ENCODE results near the gene DLEC1. TPM values are rescaled to one million over a fixed set of nuclear protein-coding genes. Genes with fewer than 3 reads are reported as not detected.

The DLEC1 gene
- polyA plus RNA-seq, 1 donor from 2014 or later: 0.25 TPM

DNA sequence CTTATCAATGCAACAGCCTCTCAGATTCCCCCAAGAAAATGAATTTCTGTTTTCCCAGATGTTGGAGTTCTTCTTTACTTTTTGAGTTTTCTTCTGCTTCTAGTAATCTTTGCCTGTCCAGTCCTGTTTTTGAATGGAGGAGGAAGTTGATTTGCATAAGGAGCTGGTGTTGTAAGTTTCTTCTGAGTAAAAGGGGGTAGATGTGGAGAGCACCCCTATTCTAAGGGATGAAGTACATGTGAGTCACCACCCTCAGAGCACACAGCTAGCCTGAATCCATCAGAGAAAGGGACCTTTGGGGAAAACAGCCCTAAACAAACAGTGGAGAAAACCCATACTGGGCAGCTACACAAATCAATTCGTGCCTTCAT lies 63.4 kb downstream of the DLEC1 start:
- Histone ChIP-seq H3K79me2 (replicated peaks; ENCODE audit: insufficient read depth, low read length) (no peaks in the 10 kb centered on the region), H3K4me3 (ENCODE audit: low read length) (no peak overlapping the region), H3K27ac (ENCODE audit: low read length) (no peak overlapping the region), H3K9me3 (ENCODE audit: low read length) (no peaks in the 10 kb centered on the region), H4K20me1 (ENCODE audit: insufficient read depth) (no peaks in the 10 kb centered on the region), H3F3A (ENCODE audit: insufficient read depth, low read length, poor library complexity, severe bottlenecking) (no peaks in the 10 kb centered on the region), H2AFZ (ENCODE audit: low read depth, low read length) (no peak overlapping the region), H3K36me3 (ENCODE audit: insufficient read depth, low read length) (no peaks in the 10 kb centered on the region), H3K9ac (ENCODE audit: low read length) (no peak overlapping the region), H3K27me3 (ENCODE audit: insufficient read depth, low read depth, low read length) (no peaks in the 10 kb centered on the region), H3K9me2 (ENCODE audit: insufficient read depth, low read length) (no peaks in the 10 kb centered on the region), H3K4me2 (ENCODE audit: low read length) (no peak overlapping the region)
- TF ChIP-seq, protein P1, sequence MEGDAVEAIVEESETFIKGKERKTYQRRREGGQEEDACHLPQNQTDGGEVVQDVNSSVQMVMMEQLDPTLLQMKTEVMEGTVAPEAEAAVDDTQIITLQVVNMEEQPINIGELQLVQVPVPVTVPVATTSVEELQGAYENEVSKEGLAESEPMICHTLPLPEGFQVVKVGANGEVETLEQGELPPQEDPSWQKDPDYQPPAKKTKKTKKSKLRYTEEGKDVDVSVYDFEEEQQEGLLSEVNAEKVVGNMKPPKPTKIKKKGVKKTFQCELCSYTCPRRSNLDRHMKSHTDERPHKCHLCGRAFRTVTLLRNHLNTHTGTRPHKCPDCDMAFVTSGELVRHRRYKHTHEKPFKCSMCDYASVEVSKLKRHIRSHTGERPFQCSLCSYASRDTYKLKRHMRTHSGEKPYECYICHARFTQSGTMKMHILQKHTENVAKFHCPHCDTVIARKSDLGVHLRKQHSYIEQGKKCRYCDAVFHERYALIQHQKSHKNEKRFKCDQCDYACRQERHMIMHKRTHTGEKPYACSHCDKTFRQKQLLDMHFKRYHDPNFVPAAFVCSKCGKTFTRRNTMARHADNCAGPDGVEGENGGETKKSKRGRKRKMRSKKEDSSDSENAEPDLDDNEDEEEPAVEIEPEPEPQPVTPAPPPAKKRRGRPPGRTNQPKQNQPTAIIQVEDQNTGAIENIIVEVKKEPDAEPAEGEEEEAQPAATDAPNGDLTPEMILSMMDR (IDR thresholded peaks at IDR 0.05; ENCODE audit: poor library complexity, severe bottlenecking): no peak
- TF ChIP-seq EZH2 (IDR thresholded peaks at IDR 0.05; ENCODE audit: borderline replicate concordance, insufficient read depth, low read length, poor library complexity, severe bottlenecking): no peak

DNA sequence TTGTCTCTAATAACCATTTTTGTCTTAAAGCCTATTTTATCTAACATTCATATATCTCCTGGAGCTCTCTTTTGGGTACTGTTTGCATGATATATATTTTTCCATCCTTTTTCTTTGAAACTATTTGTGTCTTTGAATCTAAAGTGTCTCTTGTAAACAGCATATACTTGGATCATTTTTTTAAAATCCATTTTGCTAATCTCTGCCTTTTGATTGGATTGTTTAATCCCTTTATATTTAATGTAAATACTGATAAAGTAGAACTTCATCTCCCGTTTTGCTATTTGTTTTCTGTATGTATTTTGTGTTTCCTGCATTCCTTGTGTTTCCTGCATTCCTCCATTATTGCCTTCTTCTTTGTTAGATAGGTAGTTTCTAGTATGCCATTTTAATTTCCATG lies 66.5 kb downstream of the DLEC1 start:
- H3K27me3 ChIP-seq (ENCODE audit: insufficient read depth, low read depth, low read length): no peaks in the 10 kb centered on the region
- no peak overlapping the region for H3K9ac ChIP-seq (ENCODE audit: low read length)
- no peaks in the 10 kb centered on the region for H3K9me3 ChIP-seq (ENCODE audit: low read length)
- no peaks in the 10 kb centered on the region for H3K9me2 ChIP-seq (ENCODE audit: insufficient read depth, low read length)
- H3K79me2 ChIP-seq (replicated peaks; ENCODE audit: insufficient read depth, low read length): no peaks in the 10 kb centered on the region
- TF ChIP-seq RAD21 (conservative IDR thresholded peaks at IDR 0.05): no peak
- TF ChIP-seq, protein P2, sequence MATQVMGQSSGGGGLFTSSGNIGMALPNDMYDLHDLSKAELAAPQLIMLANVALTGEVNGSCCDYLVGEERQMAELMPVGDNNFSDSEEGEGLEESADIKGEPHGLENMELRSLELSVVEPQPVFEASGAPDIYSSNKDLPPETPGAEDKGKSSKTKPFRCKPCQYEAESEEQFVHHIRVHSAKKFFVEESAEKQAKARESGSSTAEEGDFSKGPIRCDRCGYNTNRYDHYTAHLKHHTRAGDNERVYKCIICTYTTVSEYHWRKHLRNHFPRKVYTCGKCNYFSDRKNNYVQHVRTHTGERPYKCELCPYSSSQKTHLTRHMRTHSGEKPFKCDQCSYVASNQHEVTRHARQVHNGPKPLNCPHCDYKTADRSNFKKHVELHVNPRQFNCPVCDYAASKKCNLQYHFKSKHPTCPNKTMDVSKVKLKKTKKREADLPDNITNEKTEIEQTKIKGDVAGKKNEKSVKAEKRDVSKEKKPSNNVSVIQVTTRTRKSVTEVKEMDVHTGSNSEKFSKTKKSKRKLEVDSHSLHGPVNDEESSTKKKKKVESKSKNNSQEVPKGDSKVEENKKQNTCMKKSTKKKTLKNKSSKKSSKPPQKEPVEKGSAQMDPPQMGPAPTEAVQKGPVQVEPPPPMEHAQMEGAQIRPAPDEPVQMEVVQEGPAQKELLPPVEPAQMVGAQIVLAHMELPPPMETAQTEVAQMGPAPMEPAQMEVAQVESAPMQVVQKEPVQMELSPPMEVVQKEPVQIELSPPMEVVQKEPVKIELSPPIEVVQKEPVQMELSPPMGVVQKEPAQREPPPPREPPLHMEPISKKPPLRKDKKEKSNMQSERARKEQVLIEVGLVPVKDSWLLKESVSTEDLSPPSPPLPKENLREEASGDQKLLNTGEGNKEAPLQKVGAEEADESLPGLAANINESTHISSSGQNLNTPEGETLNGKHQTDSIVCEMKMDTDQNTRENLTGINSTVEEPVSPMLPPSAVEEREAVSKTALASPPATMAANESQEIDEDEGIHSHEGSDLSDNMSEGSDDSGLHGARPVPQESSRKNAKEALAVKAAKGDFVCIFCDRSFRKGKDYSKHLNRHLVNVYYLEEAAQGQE (IDR thresholded peaks at IDR 0.05; ENCODE audit: borderline replicate concordance): no peak
- TF ChIP-seq POLR2AphosphoS5 (IDR thresholded peaks at IDR 0.05): no peak
- TF ChIP-seq, protein P1 (IDR thresholded peaks at IDR 0.05; ENCODE audit: poor library complexity, severe bottlenecking): no peak
- TF ChIP-seq EZH2 (IDR thresholded peaks at IDR 0.05; ENCODE audit: borderline replicate concordance, insufficient read depth, low read length, poor library complexity, severe bottlenecking): no peak
- TF ChIP-seq TAF1 (IDR thresholded peaks at IDR 0.05; ENCODE audit: low read depth): no peak
- no peak for TF ChIP-seq SMC3 (conservative IDR thresholded peaks at IDR 0.05; ENCODE audit: poor library complexity)
- no peak for TF ChIP-seq EP300 (conservative IDR thresholded peaks at IDR 0.05; ENCODE audit: poor library complexity, severe bottlenecking)
- no peak for TF ChIP-seq MXI1 (conservative IDR thresholded peaks at IDR 0.05; ENCODE audit: poor library complexity, severe bottlenecking)
- H4K20me1 ChIP-seq (ENCODE audit: insufficient read depth): no peaks in the 10 kb centered on the region
- H3K4me2 ChIP-seq (ENCODE audit: low read length): no peak overlapping the region
- H3K27ac ChIP-seq (ENCODE audit: low read length): no peak overlapping the region
- H2AFZ ChIP-seq (ENCODE audit: low read depth, low read length): no peak overlapping the region
- no peaks in the 10 kb centered on the region for H3K36me3 ChIP-seq (ENCODE audit: insufficient read depth, low read length)
- H3K4me3 ChIP-seq (ENCODE audit: low read length): no peak overlapping the region
- no peaks in the 10 kb centered on the region for H3F3A ChIP-seq (ENCODE audit: insufficient read depth, low read length, poor library complexity, severe bottlenecking)
